NB4 (cell line): ENCODE measurements around the gene SLC1A6.

Experiments used
- MYC ChIP-seq: IDR thresholded peaks from 2 replicates; pipeline ENCODE4 v1.6.1; 2011; ENCODE audit warnings: low read depth, low read length
- POLR2A ChIP-seq: IDR thresholded peaks from 2 replicates; pipeline ENCODE4 v1.6.1; 2011; ENCODE audit warnings: mild to moderate bottlenecking; ENCODE audit not compliant: insufficient read length; ENCODE audit errors: extremely low read depth
- TF ChIP-seq, protein P1 (sequence below): IDR thresholded peaks from one replicate; pipeline ENCODE4 v1.5.1; 2012; ENCODE audit warnings: low read depth, low read length

DNA sequence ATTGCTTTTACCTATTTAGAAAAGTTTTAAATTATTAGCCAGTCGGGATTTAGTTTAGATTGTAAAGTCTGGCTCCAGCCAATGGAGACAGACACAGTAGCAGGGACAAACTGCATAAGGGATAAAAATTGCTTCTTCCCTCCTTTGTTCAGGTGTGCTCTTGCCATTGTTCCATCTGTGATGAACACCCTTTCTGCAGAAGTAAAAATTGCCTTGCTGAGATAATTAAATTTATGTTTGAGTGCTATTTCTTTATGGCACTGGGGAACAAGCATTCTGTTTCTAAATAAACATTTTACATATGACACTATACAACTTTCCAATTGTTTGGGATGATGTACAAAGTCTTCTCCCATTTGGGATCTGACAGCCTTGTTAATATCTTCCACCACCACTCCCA lies 20.4 kb downstream of the SLC1A6 start:
- TF ChIP-seq, protein P1, sequence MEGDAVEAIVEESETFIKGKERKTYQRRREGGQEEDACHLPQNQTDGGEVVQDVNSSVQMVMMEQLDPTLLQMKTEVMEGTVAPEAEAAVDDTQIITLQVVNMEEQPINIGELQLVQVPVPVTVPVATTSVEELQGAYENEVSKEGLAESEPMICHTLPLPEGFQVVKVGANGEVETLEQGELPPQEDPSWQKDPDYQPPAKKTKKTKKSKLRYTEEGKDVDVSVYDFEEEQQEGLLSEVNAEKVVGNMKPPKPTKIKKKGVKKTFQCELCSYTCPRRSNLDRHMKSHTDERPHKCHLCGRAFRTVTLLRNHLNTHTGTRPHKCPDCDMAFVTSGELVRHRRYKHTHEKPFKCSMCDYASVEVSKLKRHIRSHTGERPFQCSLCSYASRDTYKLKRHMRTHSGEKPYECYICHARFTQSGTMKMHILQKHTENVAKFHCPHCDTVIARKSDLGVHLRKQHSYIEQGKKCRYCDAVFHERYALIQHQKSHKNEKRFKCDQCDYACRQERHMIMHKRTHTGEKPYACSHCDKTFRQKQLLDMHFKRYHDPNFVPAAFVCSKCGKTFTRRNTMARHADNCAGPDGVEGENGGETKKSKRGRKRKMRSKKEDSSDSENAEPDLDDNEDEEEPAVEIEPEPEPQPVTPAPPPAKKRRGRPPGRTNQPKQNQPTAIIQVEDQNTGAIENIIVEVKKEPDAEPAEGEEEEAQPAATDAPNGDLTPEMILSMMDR: no peak
- no peak for TF ChIP-seq POLR2A
- no peak for TF ChIP-seq MYC
